HG03460 (cell line): ENCODE data around the gene TAPT1.

Source experiments
- ATAC-seq: cut with Tn5 transposase; IDR thresholded peaks from one replicate; pipeline ENCODE4 v1.9.1; 2021; ENCODE audit not compliant: unreplicated experiment

The TAPT1 gene

GRCh38 chr4:16248605-16249004 is 22.3 kb upstream of the TAPT1 start:
- no peak for ATAC-seq

- ATAC-seq, result no peak
Observed at GRCh38 chr4:16245241-16245640, 19.0 kb upstream of the TAPT1 start.

DNA sequence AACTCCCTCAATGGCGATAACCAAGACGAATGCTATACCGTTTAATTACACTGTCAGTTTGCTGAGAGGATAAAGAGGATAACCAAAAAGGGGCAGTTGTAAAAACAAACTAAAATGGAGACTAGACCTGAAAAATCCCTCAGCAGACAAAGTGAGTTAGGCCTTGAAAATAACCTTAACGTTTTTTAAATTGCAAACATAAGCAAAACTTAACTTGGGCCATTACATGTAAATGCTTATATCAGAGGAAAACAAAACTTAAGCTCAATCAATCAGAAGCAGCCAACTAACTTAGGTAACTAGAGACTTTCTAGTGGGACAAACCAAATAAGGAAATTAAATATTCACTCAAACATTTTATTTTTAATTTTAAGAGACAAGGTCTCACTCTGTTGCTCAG is 17.0 kb upstream of the TAPT1 start:
- ATAC-seq, result no peak

GRCh38 chr4:16240300-16240699 is 14.0 kb upstream of the TAPT1 start:
- no peak for ATAC-seq

GRCh38 chr4:16239086-16239485 is 12.8 kb upstream of the TAPT1 start:
- ATAC-seq, result no peak

DNA sequence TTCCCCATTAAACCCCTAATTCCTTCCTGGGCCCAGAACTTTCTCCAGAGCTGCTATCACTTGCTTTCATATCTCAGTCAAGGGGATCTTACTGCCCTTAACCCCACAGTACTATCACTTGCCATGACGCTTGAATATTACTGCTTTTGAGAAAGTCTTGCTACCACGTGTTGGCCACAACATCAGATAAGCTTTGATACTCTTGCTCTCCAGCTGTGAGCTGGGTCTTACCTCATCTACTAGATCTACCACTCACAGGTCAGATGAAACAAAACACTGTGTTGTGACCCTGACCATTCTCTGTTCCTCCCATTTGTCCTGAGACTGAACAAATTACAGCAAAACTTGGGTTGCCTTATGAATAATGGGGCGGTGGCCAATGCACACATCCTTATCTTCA is 12.1 kb upstream of the TAPT1 start:
- no peak for ATAC-seq

DNA sequence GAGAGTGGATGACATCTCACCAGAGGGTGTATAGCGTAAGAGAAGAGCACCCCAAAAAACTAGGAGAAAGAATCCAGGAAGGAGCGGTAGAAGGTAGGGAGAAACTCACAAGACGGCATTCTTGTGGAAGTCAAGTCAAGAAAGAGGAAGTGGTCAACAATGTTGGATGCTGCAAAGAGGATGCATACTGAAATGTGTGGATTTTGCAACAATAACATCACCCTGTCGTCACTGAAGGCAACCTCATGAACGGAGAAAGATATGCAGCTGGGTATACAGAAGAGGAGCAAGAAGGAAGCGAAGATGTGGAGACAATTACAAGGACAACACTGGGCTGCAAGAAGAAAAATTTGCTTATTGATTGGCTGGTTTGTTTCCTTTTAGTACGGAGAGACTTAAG is 11.4 kb upstream of the TAPT1 start:
- no peak for ATAC-seq

DNA sequence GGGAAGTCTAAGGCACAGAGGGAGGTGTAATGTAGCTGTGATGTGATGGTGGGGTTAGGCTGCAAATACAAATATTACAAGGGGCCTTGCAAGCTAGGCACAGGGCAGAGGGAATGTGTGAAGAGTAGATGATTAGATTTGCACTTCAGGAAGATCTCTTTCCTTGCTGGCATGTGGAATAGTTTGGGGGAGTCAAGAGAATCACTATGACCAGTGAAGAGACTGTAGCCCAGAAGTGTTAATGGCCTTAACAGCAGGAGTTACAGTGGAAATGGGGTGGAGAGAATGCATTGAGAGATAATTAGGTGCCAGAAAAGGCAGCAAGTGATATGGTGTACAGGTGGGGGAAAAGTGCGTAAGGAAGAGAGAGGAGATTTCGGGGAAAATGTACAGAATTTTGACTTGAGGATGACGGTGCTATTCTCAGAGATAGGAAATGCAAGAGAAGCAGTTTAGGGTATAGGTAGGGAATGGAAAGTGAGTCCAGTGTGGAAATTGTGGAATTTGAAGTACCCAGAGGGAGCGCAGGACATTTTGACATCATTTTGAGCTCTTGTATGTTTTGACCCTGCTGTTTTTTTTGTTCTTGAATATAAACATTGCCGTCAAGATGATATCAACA is 10.2 kb upstream of the TAPT1 start:
- no peak for ATAC-seq

DNA sequence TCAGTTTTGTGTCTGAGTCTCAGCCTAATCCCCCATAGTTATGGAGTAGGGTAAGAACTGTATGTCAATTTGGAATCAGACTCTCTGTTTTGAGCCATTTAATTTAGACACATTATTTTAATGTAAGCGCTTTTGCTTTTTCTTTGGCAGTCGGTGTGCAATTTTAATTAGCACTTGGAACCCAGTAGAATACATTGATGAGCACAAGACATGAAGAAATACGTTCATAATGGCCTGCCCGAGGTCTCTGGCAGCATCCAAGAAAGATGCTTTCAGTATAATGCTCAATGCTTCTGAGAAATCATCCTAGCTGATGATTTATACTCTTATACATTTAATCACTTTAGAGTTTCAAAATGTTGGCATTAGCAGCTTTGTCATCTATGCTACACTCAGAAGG is 8.9 kb upstream of the TAPT1 start:
- ATAC-seq, result no peak

- ATAC-seq, result no peak
Observed at GRCh38 chr4:16233569-16234177, 7.4 kb upstream of the TAPT1 start.

DNA sequence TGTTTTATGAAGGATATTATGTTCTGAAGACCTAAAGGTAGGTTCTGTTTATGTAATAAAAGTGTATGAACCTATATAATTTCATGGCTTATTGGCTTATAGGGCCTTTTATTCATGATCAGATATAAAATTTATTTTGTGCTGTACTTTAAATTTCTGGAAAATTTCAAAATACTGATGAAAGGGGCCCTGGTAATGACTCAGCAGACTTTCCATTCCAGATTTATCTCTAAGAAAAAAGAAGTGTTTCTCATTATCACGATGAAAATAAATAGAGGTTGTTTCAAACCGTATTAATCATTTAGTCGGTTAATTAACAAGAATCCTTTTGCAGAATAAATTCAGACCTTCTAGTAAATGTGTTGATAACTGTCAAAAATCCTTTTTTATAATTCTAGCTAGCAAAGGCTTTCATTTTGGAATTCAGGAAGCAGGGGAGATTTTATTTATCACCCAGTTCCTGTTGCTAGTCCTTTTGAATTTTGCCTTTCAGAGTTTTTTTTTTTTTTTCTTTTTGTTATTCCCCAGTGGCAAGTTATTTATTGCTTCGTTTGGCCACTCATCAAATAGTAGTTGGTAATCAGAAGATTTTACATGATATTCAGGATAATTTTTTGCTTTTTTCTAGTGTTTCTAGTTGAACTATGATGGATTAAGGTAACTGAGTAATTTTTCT is 5.4 kb upstream of the TAPT1 start:
- no peak for ATAC-seq

- ATAC-seq, result no peak
Observed at GRCh38 chr4:16230308-16230707, 4.0 kb upstream of the TAPT1 start.

GRCh38 chr4:16229604-16230003 is 3.3 kb upstream of the TAPT1 start:
- no peak for ATAC-seq

DNA sequence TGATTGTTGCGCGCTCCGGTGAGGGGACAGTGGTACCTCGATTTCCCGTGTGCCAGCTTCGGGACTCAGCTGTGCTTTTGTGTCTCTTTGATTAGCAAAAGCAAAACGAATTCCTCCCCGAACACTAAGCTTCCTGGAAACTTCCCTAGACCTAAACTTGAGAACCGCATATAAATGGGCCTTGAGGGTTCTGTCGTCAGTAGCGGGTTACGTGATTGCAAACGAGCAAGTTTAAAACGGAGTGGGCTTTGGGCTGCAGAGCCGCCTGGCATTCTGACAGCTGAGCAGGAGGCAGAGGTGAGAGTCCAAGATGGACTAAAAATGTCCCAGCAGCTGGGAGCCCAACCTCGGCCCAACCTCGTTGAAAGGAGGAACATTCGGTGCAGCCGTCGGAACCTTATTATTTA is 1.2 kb upstream of the TAPT1 start:
- peak; percentile 10 for ATAC-seq

- ATAC-seq, result peak; percentile 43
Observed at GRCh38 chr4:16226816-16227461, 668 bp upstream of the TAPT1 start.

DNA sequence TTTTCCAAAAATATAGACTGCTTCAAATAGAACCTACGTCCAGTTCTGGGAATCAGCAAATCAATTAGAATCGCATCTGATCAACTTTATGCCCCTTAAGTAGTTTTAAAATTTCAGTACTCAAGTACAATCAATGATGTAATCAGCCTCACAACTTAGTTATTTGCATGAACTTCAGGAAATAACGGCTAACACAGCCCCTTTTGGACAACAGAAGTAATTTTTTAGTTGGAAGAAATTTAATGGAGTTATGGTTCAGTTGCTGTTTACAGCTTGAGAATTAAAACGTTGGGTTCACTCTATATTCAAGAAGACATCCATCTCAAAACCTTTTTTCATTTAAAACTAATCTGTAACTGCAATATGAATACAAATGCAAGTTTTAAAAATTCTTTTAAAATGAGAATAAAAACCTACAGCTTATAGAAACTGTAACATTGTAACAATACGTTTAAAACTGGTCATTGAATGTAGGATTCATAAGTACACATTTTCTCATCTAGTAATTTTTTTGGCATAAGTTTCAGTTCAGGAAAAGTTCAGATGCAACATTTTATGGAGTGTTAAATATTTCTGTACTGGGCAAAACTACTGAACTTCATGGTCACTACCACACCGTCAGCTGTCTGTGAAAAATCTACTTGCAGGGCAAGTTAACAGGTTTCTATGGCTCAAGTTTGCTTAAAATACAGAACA is 956 bp downstream of the TAPT1 start:
- ATAC-seq, result peak; percentile 0

- ATAC-seq, result no peak
Observed at GRCh38 chr4:16224264-16225166, 1.8 kb downstream of the TAPT1 start.

DNA sequence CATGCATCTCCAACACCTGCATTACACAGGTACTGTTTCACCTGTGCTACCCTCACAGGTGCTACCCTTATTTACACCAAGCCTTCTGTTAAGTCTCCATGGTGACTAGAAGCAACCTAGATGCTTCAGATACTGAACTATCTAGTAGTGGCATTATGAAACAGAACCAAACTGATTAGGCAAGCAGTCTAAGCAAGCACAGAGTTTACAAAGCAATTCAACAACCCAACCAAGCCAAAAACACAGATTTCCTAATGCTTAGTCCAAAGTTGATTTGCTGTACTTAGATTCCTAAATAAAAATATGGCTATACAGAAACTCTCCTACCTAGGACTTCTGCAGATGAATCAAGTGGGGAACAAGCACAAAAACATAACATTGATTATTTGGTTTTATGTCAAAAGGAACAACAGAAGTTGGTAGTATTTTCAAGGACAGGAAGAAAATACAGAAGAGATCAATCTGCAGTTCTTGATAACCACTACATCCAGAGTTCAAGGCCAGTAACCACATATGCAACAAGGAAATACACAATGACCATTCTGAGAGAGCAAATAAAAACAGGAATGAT is 3.2 kb downstream of the TAPT1 start:
- ATAC-seq, result no peak

DNA sequence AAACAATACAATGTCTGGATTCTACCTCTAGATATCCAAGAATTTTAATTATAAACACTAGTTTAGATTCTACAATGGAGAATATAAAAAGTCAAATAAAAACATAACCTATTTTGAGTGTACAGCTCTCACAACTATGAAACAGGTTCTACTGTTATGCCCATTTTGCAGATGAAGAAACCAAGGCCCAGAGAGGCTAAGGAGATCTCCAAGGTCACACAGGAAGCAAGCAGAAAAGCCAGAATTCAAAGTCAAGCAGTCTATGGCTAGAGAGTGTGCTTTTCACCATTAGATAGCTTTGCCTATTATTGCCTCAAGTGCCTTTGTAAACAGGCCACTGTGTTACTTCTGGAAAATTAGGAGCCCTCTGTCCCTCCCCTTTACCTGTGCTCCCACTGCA is 7.3 kb downstream of the TAPT1 start:
- no peak for ATAC-seq
